ENCODE data around the gene LCNL1. TPM values are rescaled to one million over a fixed set of nuclear protein-coding genes. Genes with fewer than 3 reads are reported as not detected.

LCNL1 gene
- total RNA-seq, 1 donor, result not detected

DNA sequence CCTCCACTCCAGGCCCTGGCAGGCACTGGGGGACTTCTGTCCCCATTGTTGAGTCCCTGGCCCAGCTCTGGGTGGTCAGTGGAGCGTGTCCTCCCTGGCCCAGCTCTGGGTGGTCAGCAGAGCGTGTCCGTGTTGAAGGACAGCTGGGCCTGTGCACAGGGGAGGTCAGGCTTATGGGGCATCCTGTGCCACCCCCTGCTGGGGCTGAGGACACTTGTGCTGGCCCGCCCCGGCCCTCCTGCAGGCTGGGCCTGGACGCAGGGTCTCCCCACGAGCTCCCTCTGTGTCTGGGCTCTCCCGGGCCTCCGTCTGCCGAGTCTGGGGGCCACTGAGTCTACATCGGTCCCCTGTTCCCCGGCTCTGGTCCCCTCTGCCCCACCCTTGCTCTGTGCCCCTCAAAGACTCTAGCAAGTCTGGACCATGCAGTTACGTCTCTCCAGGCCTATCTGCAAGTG lies 25.1 kb downstream of the LCNL1 start:
- DNase-seq (ENCODE audit: low read depth in 2 of 3, low spot score in 2 of 3), result no peak

DNA sequence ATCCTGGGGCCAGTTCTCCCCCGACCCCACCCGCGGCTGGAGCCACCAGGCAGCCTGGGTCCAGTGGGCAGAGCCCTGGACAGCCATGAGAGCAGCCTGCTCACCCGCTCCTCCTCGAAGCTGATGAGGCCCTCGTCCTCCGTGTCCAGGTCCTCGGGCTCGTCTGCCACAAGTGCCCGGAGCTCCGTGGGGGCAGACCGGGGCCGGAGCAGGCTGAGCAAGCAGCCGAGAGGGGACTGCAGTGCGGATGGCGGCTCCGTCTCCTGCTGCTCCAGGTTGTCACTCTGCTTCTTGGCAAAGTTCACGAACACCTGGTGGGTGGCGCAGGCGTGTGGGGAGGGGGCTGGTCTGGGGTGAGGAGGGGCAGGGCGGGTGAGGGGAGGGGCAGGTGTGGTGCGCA lies 25.5 kb downstream of the LCNL1 start:
- DNase-seq (ENCODE audit: low read depth in 2 of 3, low spot score in 2 of 3), result no peak

GRCh38 chr9:137009217-137009616 lies 26.4 kb downstream of the LCNL1 start:
- DNase-seq (ENCODE audit: low read depth in 2 of 3, low spot score in 2 of 3), result no peak

DNA sequence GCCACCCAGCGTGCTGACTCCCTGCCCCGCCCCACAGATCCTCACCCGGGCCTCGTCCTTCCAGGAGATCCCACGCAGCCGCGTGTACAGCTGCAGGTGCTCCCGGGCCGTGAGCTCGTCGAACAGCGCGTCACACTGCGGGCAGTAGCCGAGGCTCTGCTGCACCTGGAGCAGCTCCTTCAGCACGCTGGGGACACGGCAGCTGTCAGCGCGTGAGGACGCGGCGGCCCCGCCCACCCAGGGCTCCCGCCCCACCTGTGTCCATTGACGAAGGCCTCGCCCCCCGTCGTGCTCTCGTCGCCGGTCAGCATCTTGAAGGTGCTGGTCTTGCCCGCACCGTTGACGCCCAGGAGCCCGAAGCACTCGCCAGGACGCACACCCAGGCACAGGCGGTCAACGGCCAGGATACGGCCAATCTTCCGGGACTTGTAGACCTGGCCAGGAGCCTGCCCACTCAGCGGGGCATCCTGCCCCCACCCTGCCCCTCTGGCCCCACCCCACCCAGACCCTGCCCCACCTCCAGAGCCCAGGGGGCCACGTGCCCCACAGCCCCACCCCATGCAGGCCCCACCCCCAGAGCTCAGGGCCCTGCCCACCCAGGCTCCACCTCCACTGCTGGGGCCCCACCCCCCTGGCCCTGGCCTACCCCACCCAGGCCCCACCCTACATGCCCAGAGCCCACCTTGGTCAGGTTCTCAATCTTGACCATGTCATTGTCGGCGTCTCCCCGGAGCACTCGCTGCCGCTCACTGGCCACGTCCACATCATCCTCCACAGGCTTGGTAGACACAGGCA lies 27.3 kb downstream of the LCNL1 start:
- DNase-seq (ENCODE audit: low read depth in 2 of 3, low spot score in 2 of 3), result no peak

DNA sequence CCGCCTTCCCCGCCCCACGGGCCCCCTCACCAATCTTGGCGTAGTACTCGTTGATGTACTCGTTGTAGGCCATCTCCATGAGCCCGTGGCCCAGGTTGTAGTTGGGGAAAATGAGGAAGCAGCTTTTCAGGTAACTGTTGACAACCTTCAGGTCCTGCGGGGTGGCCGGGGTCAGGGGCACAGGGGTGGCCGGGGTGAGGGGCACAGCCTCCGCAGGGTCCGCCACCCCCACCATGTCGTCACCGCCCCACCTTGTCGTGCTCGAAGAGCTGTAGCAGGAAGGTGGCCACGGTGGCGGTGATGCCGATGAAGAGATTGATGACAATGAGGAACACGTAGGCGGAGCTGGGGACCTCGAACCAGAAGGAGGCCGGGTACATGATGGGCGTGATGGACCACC lies 28.4 kb downstream of the LCNL1 start:
- DNase-seq (ENCODE audit: low read depth in 2 of 3, low spot score in 2 of 3), result no peak

GRCh38 chr9:137011907-137012675 lies 29.3 kb downstream of the LCNL1 start:
- DNase-seq (ENCODE audit: low read depth in 2 of 3, low spot score in 2 of 3), result no peak

DNA sequence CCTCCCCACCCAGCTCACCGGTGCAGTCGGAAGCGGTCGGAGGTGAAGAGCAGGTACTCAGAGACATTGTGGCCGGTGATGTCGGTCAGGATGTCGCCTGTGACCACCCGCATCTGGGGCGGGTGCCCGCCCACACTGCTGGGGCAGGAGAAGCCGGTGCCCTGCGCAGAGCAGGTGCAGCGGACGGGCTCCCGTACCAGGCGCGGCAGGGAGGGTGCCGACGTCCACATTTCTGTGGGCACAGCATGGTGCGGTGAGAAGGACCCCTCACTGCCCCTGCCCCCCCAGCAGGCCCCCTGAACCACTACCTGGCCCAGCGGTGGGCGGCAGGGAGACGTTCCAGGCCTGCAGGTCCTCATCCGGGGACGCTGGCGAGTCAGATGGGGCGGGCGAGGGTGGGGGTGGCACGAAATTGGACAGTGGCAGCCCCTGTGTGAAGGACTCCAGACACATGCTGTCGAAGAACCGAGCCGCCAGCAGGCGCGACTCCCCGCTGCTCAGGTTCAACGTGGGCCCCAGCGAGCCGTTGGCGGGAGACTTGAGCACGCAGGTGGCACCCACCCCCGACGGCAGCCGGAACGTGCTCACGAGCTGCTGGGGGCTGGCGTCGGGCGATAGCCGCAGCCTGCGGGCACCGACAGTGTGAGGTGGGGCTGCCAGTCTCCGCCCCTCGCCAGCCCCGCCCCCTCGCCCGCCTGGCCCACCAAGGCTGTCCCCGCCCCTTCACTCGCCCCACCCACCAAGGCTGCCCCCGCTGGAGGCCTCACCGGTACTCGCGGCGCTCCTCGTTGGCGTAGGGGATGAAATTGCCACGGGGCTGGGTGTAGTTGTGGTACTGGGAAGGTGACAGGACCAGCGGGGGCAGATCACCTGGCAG lies 30.1 kb downstream of the LCNL1 start:
- no peak for DNase-seq (ENCODE audit: low read depth in 2 of 3, low spot score in 2 of 3)

DNA sequence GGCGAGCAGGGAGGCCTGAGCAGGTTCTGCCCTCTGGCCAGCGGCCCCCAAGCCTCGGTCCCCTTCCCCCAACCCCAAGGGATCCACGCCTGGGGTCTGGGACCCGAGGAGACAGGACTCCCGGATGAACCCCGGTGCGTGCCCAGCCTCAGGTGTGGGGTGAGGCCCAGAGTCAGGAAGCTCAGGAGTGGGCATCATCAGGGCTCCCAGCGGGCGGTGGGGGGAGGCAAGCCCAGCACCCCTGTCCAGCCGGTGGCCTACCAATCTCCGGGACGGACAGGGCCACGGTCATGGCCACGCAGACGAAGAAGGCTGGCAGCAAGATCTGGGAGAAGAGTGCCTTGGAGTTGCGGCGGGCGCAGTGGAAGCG lies 30.8 kb downstream of the LCNL1 start:
- DNase-seq (ENCODE audit: low read depth in 2 of 3, low spot score in 2 of 3), result no peak

- no peak for DNase-seq (ENCODE audit: low read depth in 2 of 3, low spot score in 2 of 3)
Measured at GRCh38 chr9:137014166-137014565, 31.4 kb downstream of the LCNL1 start.

DNA sequence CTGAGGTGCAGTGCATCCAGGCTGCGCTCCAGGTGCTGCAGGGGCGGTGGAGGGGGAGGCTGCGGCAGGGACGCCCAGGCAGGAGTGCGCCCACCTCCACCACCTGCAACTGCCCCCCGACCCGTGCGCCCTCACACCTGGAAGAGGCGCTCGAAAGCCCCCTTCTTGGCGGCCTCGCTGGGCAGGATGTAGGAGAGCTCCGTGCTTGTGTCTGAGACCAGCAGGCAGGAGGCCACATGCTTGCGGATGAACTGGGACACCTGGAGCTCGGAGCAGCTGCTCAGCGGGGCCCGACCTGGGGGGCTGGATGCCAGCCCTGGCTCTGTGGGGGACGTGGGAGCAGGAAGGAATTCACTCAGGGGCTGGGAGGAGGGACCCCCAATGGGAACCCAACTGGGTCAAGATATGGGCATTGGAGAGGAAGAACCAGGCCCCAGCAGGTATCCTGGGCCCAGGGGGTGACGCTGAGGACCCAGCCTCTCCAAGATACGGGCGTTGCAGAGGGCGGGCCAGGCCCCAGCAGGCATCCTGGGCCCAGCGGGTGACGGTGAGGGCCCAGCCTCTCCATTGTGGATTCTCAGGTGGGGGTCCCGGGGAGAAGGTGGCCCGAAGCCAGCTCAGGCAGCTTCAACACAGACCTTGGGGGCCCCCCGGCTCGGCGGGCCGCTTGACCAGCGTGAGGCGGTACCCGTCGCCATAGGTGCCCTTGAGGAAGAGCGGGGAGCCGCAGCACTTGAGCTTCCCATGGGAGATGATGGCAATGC lies 32.2 kb downstream of the LCNL1 start:
- DNase-seq (ENCODE audit: low read depth in 2 of 3, low spot score in 2 of 3), result no peak

DNA sequence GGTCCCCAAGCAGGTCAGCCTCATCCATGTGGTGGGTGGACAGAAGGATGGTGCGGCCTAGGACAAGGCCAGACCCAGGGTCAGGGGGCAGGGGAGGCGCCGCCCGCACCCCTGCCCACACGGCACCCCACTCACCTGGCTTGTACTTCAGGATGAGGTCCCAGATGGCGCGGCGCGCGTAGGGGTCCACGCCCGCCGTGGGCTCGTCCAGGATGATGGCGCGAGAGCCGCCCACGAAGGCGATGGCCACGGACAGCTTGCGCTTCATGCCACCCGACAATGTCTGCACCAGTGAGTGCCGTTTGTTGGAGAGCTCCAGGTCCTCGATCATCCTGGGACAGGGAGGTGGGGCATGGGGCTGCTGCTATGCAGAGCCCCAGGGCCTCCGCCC lies 32.7 kb downstream of the LCNL1 start:
- no peak for DNase-seq (ENCODE audit: low read depth in 2 of 3, low spot score in 2 of 3)

DNA sequence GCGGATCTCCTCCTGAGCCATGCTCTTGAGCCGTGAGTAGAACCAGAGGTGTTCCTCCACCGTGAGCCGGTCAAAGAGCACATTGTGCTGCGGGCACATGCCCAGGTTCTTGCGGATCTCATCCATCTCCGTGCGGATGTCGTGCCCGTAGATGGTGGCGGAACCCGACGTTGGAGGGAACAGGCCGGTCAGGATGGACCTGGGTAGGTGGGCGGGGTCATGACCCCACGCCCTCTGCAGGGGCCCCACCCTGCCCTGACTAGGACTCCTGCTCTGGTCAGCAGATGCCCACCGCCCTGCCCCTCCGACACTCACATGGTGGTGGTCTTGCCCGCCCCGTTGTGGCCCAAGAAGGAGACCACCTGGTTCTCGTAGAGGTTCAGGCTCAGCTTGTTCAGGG lies 33.2 kb downstream of the LCNL1 start:
- DNase-seq (ENCODE audit: low read depth in 2 of 3, low spot score in 2 of 3), result no peak

- DNase-seq (ENCODE audit: low read depth in 2 of 3, low spot score in 2 of 3), result no peak
Measured at GRCh38 chr9:137016436-137016835, 33.6 kb downstream of the LCNL1 start.

DNA sequence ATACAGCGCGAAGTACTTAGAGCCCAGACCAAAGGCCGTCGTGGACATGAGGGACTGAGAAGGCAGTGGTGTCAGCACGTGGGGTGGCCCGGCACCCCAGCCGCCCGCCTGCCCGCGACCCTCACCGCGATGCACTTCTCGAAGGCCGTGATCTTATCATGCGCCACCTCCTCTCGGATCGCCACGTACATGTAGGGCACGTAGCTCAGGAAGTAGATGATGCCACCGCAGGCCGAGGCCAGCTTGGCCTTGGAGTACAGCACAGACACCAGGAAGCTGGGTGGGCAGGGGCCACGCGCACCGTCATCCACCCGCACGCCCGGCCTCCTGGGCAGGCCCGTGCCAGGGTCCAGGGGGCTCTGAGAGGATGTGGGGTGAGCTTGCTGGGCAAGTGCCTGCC lies 34.3 kb downstream of the LCNL1 start:
- no peak for DNase-seq (ENCODE audit: low read depth in 2 of 3, low spot score in 2 of 3)

- no peak for DNase-seq (ENCODE audit: low read depth in 2 of 3, low spot score in 2 of 3)
Measured at GRCh38 chr9:137017791-137018497, 35.2 kb downstream of the LCNL1 start.

DNA sequence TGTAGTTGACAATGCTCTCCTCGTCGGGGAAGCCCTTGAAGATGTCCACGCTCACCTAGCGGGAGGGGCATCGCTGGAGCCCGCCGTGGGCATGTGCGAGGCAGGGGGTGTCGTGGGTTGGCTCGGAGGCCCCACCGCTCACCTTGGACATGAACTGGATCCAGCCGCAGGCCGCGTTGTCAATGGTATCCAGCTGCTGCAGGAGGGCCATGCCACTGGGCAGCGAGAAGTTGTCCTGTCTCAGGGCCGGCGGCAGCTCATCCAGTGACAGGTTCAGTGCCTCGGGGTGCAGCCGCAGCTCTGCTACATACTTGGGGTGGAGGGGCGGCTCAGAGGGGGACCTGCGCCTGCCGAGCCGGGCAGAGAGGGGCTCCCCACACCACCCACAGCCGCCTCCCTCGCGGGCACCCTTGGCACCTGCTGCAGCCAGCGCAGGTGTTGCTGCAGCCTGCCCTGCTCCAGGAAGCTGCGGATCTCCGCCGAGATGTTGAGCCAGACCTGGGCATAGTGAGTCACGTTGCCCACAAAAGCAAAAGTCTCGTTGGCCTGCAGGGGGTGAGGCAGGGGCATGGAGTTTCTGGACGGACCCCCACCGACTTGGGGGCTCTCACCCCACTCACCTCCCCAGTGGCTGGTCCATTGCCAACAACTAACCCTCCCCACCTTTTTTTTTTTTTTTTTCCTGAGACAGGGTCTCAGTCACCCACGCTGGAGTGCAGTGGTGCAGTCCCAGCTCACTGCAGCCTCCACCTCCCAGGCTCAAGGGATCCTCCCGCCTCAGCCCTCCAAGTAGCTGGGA lies 36.2 kb downstream of the LCNL1 start:
- no peak for DNase-seq (ENCODE audit: low read depth in 2 of 3, low spot score in 2 of 3)

DNA sequence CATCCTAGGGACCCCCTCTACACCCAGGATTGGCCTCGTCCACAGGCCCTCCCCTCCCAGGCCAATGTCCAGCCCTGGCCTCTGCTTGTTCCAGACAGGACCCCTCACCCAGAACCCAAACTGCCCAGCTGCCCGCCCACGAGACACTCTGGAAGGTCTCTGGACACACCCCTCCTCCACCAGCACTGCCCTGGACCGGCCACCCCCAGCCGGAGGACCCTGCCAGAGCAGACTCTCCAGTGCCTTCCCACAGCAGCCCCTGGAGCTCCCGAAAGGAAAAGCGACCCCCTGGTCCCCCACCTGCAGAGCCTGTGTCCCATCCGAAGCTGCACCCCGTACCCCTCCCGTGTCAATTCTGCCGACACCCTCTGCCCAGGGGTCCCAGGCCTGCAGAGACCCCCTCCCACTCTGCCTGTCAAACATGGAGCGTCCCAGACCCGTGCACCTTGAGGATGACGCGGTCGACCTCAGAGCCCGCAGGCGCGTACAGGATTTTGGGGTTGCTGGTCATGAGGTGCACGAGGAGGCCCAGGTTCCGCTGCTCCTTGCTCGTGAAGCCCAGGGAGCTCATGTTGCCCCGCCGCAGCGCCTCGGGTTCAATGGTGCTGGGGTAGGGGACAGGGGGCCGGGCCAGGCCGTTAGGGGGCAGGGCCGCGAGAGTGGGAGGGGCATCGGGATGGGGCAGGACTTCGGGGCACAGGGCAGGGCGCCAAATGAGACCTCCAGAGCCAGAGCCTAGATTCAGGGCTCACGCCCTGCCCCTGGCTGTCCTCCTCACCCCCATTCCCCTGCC lies 37.3 kb downstream of the LCNL1 start:
- DNase-seq (ENCODE audit: low read depth in 2 of 3, low spot score in 2 of 3), result no peak

All from hematopoietic multipotent progenitor cell (in vitro differentiated cells).